ENCODE results near the gene GATD1.

- no peak for TF ChIP-seq CTCF (conservative IDR thresholded peaks at IDR 0.05; ENCODE audit: low read depth, low read length)
- TF ChIP-seq EZH2 (IDR thresholded peaks at IDR 0.05; ENCODE audit: borderline replicate concordance, low read depth, low read length, poor library complexity, severe bottlenecking), result no peak
Observed at GRCh38 chr11:819943-820649, 42.8 kb upstream of the GATD1 start.
